Osteoblast (primary cell): ENCODE measurements around the gene CBX5. TPM values are rescaled to one million over a fixed set of nuclear protein-coding genes. Genes with fewer than 3 reads are reported as not detected.
"Not testable (repeated sequence)": the region's sequence is repeated elsewhere in the genome, so short reads cannot be mapped to it uniquely, and the experiment has no call there.

Experiments used
- DNase-seq: peaks from one replicate; pipeline ENCODE4 v3.0.0; 2011; ENCODE audit warnings: low spot score, mixed read lengths; ENCODE audit not compliant: insufficient read length; ENCODE audit errors: missing footprints
- H2AFZ ChIP-seq: 2 replicates; pipeline ENCODE4 v1.6.0; 2011; ENCODE audit warnings: mild to moderate bottlenecking, low read length
- H3K27ac ChIP-seq: 2 replicates; pipeline ENCODE4 v1.5.1; 2011; ENCODE audit warnings: mild to moderate bottlenecking, low read depth, low read length, moderate library complexity
- H3K27me3 ChIP-seq: 2 replicates; pipeline ENCODE4 v1.6.0; 2012; ENCODE audit warnings: mild to moderate bottlenecking, control low read depth, inconsistent platforms, low read length, moderate library complexity; ENCODE audit not compliant: insufficient read depth
- H3K36me3 ChIP-seq: 2 replicates; pipeline ENCODE4 v1.5.1; 2011; ENCODE audit warnings: mild to moderate bottlenecking, low read length, control low read depth, moderate library complexity; ENCODE audit not compliant: insufficient read depth
- H3K4me1 ChIP-seq: 2 replicates; pipeline ENCODE4 v1.5.1; 2011; ENCODE audit warnings: mild to moderate bottlenecking, low read length, control low read depth, moderate library complexity; ENCODE audit not compliant: insufficient read depth
- H3K4me2 ChIP-seq: 2 replicates; pipeline ENCODE4 v1.6.0; 2011; ENCODE audit warnings: mild to moderate bottlenecking, low read length; ENCODE audit not compliant: insufficient read depth
- H3K4me3 ChIP-seq: fragments of 200-600 bp; sonication (generic); 3 replicates; pipeline ENCODE4 v1.5.1; 2012; ENCODE audit warnings: mild to moderate bottlenecking, low read length, inconsistent platforms; ENCODE audit not compliant: insufficient read depth
- H3K79me2 ChIP-seq: 2 replicates; pipeline ENCODE4 v1.6.0; 2012; ENCODE audit warnings: mild to moderate bottlenecking, low read length, control low read depth, inconsistent platforms; ENCODE audit not compliant: insufficient read depth
- H3K9me3 ChIP-seq: 2 replicates; pipeline ENCODE4 v1.5.1; 2011; ENCODE audit warnings: low read depth, low read length, control low read depth
- H4K20me1 ChIP-seq: 2 replicates; pipeline ENCODE4 v1.6.0; 2012; ENCODE audit warnings: mild to moderate bottlenecking, low read length, control low read depth; ENCODE audit not compliant: insufficient read depth
- total RNA-seq: library from RNA; depleted of rRNA; stranded (reverse); fragments of >200 nt; gene quantifications from 2 replicates; pipeline ENCODE4 v1.2.3, GENCODE V29; 2012
- TF ChIP-seq, protein P1 (sequence below): IDR thresholded peaks from 2 replicates; pipeline ENCODE4 v1.5.1; 2011; ENCODE audit warnings: mild to moderate bottlenecking, low read depth, low read length, moderate library complexity; ENCODE audit errors: extremely low read depth

CBX5 gene
- total RNA-seq, 1 donor = 37.6 TPM

DNA sequence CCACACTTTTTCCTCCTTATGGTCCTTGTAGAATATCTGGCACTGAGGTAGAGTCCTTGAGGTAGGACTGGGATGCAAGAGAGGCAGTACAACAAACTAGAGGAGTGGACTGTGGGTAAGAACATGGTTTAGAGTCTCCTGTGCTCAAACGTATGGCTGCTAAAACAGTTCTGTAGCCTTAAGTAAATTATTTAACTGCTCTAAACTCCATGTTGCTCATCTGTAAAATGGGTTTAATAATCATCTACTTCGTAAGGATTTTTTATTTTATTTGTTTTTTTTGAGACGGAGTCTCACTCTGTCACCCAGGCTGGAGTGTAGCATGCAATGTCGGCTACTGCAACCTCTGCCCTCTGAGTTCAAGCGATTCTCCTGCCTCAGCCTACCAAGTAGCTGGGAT is 41.4 kb upstream of the CBX5 start:
- DNase-seq = no peak
- H3K79me2 ChIP-seq = peaks cover 11% of the 10 kb centered on the region
- H2AFZ ChIP-seq = no peak overlapping the region
- no peak overlapping the region for H3K27ac ChIP-seq
- H4K20me1 ChIP-seq = no peaks in the 10 kb centered on the region
- no peak overlapping the region for H3K4me2 ChIP-seq
- TF ChIP-seq, protein P1, sequence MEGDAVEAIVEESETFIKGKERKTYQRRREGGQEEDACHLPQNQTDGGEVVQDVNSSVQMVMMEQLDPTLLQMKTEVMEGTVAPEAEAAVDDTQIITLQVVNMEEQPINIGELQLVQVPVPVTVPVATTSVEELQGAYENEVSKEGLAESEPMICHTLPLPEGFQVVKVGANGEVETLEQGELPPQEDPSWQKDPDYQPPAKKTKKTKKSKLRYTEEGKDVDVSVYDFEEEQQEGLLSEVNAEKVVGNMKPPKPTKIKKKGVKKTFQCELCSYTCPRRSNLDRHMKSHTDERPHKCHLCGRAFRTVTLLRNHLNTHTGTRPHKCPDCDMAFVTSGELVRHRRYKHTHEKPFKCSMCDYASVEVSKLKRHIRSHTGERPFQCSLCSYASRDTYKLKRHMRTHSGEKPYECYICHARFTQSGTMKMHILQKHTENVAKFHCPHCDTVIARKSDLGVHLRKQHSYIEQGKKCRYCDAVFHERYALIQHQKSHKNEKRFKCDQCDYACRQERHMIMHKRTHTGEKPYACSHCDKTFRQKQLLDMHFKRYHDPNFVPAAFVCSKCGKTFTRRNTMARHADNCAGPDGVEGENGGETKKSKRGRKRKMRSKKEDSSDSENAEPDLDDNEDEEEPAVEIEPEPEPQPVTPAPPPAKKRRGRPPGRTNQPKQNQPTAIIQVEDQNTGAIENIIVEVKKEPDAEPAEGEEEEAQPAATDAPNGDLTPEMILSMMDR = no peak
- H3K9me3 ChIP-seq = no peaks in the 10 kb centered on the region
- no peaks in the 10 kb centered on the region for H3K27me3 ChIP-seq
- no peak overlapping the region for H3K4me3 ChIP-seq
- peaks cover 4% of the 10 kb centered on the region for H3K4me1 ChIP-seq
- H3K36me3 ChIP-seq = peaks cover under 1% of the 10 kb centered on the region

DNA sequence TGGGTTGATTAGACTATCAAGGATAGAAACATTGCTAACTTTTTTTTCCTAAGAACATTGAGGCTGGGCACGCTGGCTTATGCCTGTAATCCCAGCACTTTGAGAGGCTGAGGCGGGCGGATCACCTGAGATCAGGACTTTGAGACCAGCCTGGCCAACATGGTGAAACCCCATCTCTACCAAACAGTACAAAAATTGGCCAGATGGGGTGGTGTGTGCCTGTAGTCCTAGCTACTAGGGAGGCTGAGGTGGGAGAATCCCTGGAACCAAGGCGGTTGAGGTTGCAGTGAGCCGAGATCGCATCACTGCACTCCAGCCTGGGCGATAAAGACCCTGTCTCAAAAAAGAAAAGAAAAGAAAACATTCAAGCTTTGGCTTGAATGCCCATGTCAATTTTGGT is 32.4 kb upstream of the CBX5 start:
- not testable (repeated sequence) for DNase-seq, H3K4me3 ChIP-seq, H3K79me2 ChIP-seq, H4K20me1 ChIP-seq, H3K27me3 ChIP-seq, H3K4me2 ChIP-seq, H3K4me1 ChIP-seq, H3K36me3 ChIP-seq, H3K27ac ChIP-seq, H3K9me3 ChIP-seq, H2AFZ ChIP-seq

DNA sequence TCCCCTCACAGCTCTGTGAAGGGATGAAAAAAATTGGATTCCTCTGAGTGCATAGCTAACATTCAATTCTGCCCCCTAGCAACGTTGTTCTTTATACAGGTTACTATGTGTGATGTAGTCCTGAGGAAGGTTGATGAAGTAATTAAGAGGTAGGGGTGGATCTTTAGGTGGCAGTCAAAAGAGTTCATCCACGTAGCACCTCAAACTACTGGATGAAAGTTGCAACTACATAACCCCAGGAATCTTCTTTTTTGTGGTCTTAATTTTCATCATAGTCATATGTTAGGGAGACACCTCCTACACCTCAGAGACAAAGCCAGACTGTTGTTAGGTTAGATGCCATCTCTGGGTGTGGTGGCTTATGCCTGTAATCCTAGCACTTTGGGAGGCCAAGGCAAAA is 31.1 kb upstream of the CBX5 start:
- Histone ChIP-seq H4K20me1 (no peaks in the 10 kb centered on the region), H3K27me3 (no peaks in the 10 kb centered on the region), H3K79me2 (no peaks in the 10 kb centered on the region), H3K27ac (no peak overlapping the region), H3K4me3 (no peak overlapping the region), H3K36me3 (no peaks in the 10 kb centered on the region), H3K9me3 (no peaks in the 10 kb centered on the region), H2AFZ (no peak overlapping the region), H3K4me1 (no peaks in the 10 kb centered on the region), H3K4me2 (no peak overlapping the region)
- DNase-seq = no peak
- TF ChIP-seq, protein P1 = no peak

DNA sequence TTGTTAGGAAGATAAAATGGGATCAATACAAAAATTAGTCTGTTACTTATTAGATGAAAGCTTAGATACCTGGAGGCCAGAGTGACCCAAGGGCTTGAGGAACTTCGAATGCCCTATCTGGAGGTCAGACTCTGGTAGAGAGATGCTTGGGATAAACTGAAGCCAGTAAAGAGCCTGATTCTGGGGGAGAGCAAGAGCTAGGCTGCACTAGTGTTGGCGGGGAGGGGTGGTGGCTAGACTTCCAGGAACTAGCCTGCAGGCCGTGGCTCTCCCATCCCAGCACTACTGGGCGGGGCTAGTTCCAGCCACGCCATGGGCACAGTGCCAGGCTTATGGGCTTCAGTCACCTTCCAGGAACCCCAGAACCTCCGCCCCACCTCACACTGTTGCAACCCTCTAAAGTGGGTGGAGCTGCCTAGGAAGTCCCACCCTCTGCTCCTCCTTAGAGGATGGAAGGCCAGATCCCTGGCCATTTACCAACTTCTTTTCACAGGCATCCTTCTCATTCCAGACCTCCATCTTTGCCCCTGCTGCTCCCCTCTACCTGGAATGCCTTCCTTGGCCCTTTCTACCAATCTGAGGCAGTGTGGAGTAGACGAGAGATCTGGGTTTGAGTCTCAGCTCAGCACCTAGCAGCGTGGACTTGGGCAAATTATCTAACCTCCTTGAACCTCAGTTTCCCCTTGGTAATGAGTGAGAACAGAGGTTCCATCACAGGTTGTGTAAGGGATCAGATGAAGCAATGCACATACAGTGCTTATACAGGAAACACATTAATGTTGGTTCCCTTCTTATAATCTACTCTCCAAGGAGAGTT is 27.2 kb upstream of the CBX5 start:
- no peak overlapping the region for H2AFZ ChIP-seq
- H3K4me1 ChIP-seq = peaks cover 9% of the 10 kb centered on the region
- no peaks in the 10 kb centered on the region for H3K9me3 ChIP-seq
- TF ChIP-seq, protein P1 = no peak
- H3K27me3 ChIP-seq = peaks cover 11% of the 10 kb centered on the region
- H3K4me2 ChIP-seq = no peak overlapping the region
- no peak overlapping the region for H3K4me3 ChIP-seq
- peak; percentile 69 for DNase-seq
- H4K20me1 ChIP-seq = no peaks in the 10 kb centered on the region
- no peaks in the 10 kb centered on the region for H3K79me2 ChIP-seq
- H3K36me3 ChIP-seq = no peaks in the 10 kb centered on the region
- no peak overlapping the region for H3K27ac ChIP-seq
